AG04450 (cell line): ENCODE results near the gene YTHDC2. TPM values are rescaled to one million over a fixed set of nuclear protein-coding genes. Genes with fewer than 3 reads are reported as not detected.
A peak's percentile ranks its signal among the peaks of the same experiment; 100 is the strongest.
"Not testable (repeated sequence)": the region's sequence is repeated elsewhere in the genome, so short reads cannot be mapped to it uniquely, and the experiment has no call there.

Source experiments
- CTCF ChIA-PET: fragments of 300-600, 350-600 bp; formaldehyde crosslinking; extraction: SDS; loops from one replicate; lab custom pipeline; 2022; ENCODE audit warnings: antibody characterized with exemption, inconsistent platforms; lab: Charles Lee
- POLR2A ChIA-PET: fragments of 350-600 bp; formaldehyde crosslinking; extraction: SDS; loops from one replicate; lab custom pipeline; 2021; ENCODE audit warnings: antibody characterized with exemption, inconsistent platforms; lab: Yijun Ruan, JAX
- DNase-seq: peaks from one replicate; pipeline ENCODE4 v3.0.0-alpha.2; 2011; ENCODE audit warnings: low read depth, low spot score
- H3K27ac ChIP-seq: one replicate; pipeline ENCODE4 v1.5.1; 2012; ENCODE audit warnings: low read depth, low read length, control low read depth
- H3K27me3 ChIP-seq: one replicate; pipeline ENCODE4 v1.6.0; 2012; ENCODE audit warnings: low read length; ENCODE audit not compliant: control insufficient read depth, insufficient read depth
- H3K4me3 ChIP-seq: 2 replicates; pipeline ENCODE4 v1.5.1; 2011; ENCODE audit warnings: mild to moderate bottlenecking, low read depth, low read length, control low read depth
- H3K9me3 ChIP-seq: 2 replicates; pipeline ENCODE4 v1.5.1; 2012; ENCODE audit warnings: low read length; ENCODE audit not compliant: control insufficient read depth, insufficient read depth
- polyA plus RNA-seq: library from polyadenylated mRNA; depleted of rRNA; stranded (reverse); fragments of >200 nt; gene quantifications from 2 replicates; pipeline ENCODE4 v1.2.3, GENCODE V29; 2011
- TF ChIP-seq, protein P1 (sequence below): IDR thresholded peaks from 2 replicates; pipeline ENCODE4 v1.5.1; 2011; ENCODE audit warnings: low read depth, low read length, control low read depth, inconsistent platforms

YTHDC2 gene
- polyA plus RNA-seq, 1 experiment: 10.7 TPM

DNA sequence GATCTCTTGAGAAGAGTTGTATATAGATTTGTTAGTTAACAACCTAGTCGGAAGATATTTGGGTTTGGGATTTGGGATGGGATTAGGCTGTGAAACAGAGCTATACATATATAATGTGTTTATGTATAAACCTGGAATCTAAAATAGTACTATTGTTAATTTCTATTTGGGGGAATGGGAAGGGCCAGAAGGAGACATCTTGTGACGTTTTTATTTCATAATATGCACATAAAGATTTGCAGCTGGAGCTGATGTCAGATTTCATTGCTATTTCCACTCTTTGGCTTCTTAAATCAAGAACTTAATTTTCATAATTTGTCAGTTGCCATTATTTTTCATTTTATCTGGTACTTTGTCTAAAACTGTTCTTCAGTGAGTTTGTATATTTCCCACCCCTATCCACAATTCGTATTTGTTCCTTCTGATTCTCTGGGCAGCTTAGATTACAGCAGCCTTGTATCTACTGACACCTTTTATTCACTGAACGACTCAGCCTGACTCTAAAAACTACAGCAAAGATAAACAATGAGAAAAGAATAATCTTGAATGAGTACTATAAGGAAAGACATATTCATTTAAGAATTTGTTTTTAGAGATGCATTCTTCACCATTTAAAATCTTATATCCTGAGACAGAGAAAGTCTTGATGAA is 86.9 kb downstream of the YTHDC2 start:
- ChIA-PET POLR2A (no interaction called here), CTCF (interaction anchor here (1.2 to 2.5 kb wide), 4 partner anchors 9 to 605 kb away, joined by 3 to 17 read pairs (median 4); no protein-coding TSS in a partner anchor)
- no peaks in the 10 kb centered on the region for H3K9me3 ChIP-seq
- DNase-seq: no peak
- H3K4me3 ChIP-seq: no peak overlapping the region
- TF ChIP-seq, protein P1, sequence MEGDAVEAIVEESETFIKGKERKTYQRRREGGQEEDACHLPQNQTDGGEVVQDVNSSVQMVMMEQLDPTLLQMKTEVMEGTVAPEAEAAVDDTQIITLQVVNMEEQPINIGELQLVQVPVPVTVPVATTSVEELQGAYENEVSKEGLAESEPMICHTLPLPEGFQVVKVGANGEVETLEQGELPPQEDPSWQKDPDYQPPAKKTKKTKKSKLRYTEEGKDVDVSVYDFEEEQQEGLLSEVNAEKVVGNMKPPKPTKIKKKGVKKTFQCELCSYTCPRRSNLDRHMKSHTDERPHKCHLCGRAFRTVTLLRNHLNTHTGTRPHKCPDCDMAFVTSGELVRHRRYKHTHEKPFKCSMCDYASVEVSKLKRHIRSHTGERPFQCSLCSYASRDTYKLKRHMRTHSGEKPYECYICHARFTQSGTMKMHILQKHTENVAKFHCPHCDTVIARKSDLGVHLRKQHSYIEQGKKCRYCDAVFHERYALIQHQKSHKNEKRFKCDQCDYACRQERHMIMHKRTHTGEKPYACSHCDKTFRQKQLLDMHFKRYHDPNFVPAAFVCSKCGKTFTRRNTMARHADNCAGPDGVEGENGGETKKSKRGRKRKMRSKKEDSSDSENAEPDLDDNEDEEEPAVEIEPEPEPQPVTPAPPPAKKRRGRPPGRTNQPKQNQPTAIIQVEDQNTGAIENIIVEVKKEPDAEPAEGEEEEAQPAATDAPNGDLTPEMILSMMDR: no peak
- H3K27me3 ChIP-seq: no peaks in the 10 kb centered on the region
- no peak overlapping the region for H3K27ac ChIP-seq

DNA sequence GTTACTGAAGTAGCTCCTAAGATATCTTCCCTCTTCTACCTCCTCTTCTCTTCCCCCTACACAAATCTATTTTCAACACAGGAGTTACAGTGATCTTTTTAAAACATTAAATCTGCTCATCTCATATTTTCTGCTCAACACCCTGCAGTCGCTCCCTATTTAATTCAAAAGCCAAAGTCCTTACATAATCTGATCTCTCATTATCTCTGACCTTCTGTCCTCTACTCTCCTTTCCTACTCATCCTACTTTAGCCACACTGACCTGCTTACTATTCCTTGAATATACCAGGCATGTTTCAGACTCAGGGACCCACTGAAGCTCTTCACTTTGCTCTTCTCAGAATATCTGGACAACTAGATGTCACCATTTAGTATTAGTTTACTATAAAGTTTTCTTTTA is 87.9 kb downstream of the YTHDC2 start:
- ChIA-PET POLR2A (no interaction called here), CTCF (interaction anchor here (1.3 to 2.5 kb wide), 3 partner anchors 10 to 14 kb away, joined by 4 to 17 read pairs (median 4); no protein-coding TSS in a partner anchor)
- TF ChIP-seq, protein P1: no peak
- no peak for DNase-seq
- Histone ChIP-seq H3K4me3 (no peak overlapping the region), H3K27ac (no peak overlapping the region), H3K27me3 (no peaks in the 10 kb centered on the region), H3K9me3 (no peaks in the 10 kb centered on the region)

DNA sequence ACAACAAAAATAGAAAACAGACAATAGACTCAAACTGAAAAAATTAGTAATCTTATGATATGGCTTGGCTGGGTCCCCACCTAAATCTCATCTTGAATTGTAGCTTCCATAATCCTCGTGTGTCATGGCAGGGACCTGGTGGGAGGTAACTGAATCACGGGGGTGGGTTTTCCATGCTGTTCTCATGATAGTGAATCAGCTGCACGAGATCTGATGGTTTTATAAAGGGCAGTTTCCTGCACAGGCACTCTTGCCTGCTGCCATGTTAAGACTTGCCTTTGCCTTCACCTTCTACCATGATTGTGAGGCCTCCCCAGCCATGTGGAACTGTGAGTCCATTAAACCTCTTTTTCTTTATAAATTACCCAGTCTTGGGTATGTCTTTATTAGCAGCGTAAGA is 89.8 kb downstream of the YTHDC2 start:
- H3K27me3 ChIP-seq, DNase-seq, POLR2A ChIA-PET, H3K27ac ChIP-seq, H3K4me3 ChIP-seq, H3K9me3 ChIP-seq: not testable (repeated sequence)
- CTCF ChIA-PET: interaction anchor here (1.2 to 3.1 kb wide), 4 partner anchors 9 to 607 kb away, joined by 3 to 27 read pairs (median 12); no protein-coding TSS in a partner anchor

DNA sequence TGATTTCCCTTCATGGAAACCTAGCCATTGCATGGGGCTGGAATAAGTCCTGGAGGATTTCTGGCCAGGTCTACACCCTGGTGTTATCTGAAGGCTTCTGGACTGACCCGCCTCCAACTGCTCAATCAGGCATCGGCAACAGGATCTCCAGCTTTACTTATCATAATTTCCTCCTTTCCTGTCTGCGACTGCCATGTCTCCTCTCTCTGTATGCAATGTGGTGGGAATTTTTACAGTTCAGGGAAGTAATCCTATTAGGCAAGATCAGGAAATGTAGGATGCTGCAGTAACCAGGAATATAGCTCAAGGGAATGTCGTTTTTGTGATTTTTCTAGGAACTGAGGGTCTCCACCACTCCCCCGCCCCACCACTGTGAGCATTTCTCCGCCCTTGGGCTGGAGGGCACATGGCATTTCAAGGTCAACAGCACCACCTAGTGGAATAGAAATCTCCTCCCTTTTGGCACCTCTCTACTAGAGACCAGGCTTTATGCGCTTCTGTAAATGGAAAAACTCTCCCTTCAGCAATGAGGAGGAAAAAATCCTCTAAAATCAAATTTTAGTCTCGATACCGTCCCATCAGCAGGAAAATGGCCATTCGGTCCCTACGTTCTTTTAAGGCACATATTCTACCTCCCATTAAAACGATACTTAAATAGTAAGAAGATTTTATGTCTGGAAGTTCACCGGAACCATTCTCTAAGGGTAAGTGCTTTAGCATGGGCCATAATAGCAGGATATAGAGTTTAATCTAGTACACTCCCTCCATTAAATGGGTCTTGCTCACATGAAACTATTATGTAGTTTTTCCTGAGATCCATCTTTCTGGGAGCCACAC is 93.0 kb downstream of the YTHDC2 start:
- ChIA-PET POLR2A (no interaction called here), CTCF (interaction anchor here (0.6 to 3.6 kb wide), 48 partner anchors 8 to 1446 kb away, joined by 3 to 37 read pairs (median 3); no protein-coding TSS in a partner anchor)
- TF ChIP-seq, protein P1: peak; percentile 82
- Histone ChIP-seq H3K4me3 (no peak overlapping the region), H3K27ac (no peak overlapping the region), H3K9me3 (no peaks in the 10 kb centered on the region), H3K27me3 (no peaks in the 10 kb centered on the region)
- DNase-seq: peak; percentile 18

DNA sequence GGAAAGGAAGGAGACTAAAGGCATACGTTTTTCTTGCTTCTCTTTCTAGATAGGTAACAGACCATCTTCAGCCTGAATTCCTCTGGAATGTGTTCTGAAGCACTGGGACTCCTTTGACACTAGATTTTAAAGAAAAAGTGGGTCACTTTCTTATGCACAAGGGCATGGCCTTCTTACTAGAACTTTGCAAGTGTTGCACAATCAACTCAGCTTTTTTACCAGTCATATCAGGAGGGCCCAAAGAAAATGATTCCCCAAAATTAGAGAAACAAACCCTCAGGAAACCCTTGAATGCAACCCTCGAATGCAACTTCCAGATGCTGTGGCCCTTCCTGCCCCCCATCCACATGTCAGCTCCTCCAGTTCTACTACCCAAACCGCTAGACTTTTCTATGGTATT is 93.9 kb downstream of the YTHDC2 start:
- Histone ChIP-seq H3K4me3 (no peak overlapping the region), H3K27me3 (no peaks in the 10 kb centered on the region), H3K9me3 (no peaks in the 10 kb centered on the region), H3K27ac (no peak overlapping the region)
- no peak for DNase-seq
- TF ChIP-seq, protein P1: no peak
- ChIA-PET CTCF (interaction anchor here (0.6 to 3.6 kb wide), 4 partner anchors 9 to 647 kb away, joined by 3 to 24 read pairs (median 6); no protein-coding TSS in a partner anchor), POLR2A (no interaction called here)
